ENCODE measurements around the gene EFS. TPM values are rescaled to one million over a fixed set of nuclear protein-coding genes. Genes with fewer than 3 reads are reported as not detected.
"Not testable (repeated sequence)": the region's sequence is repeated elsewhere in the genome, so short reads cannot be mapped to it uniquely, and the experiment has no call there.

EFS gene
- total RNA-seq, 2 experiments from 2014 or later: not detected

- CTCF ChIA-PET: interaction anchor here (1.9 kb wide), 1 partner anchor 9 kb away, joined by 9 read pairs; no protein-coding TSS in a partner anchor
Measured at GRCh38 chr14:23389396-23389795, 24.4 kb upstream of the EFS start.

GRCh38 chr14:23388996-23389395 lies 24.0 kb upstream of the EFS start:
- ChIA-PET CTCF (interaction anchor here (1.9 kb wide), 1 partner anchor 9 kb away, joined by 9 read pairs; no protein-coding TSS in a partner anchor), POLR2A (no interaction called here)
- no peaks in the 10 kb centered on the region for H3K36me3 Mint-ChIP-seq (ENCODE audit: low read depth)
- peaks cover 2% of the 10 kb centered on the region for H3K27me3 Mint-ChIP-seq
- no peaks in the 10 kb centered on the region for H3K4me1 Mint-ChIP-seq (ENCODE audit: low read depth)
- no peak for DNase-seq
- intact Hi-C loops (cut with micrococcal nuclease): loop anchor here (10.0 kb wide), 1 partner anchor 124 kb away; no protein-coding TSS in a partner anchor
- H3K9me3 Mint-ChIP-seq: no peaks in the 10 kb centered on the region
- ATAC-seq: no peak
- no peak overlapping the region for H3K27ac Mint-ChIP-seq
- H3K4me3 Mint-ChIP-seq: no peak overlapping the region
- TF ChIP-seq CTCF (IDR thresholded peaks at IDR 0.05): no peak

More at GRCh38 chr14:23389396-23389795, 24.4 kb upstream of the EFS start:
- Mint-ChIP-seq H3K36me3 (ENCODE audit: low read depth) (no peaks in the 10 kb centered on the region), H3K9me3 (no peaks in the 10 kb centered on the region), H3K27me3 (peaks cover 2% of the 10 kb centered on the region), H3K27ac (no peak overlapping the region), H3K4me3 (no peak overlapping the region), H3K4me1 (ENCODE audit: low read depth) (no peaks in the 10 kb centered on the region)
- no peak for DNase-seq
- ATAC-seq: no peak
- POLR2A ChIA-PET: no interaction called here
- TF ChIP-seq CTCF (IDR thresholded peaks at IDR 0.05): no peak
- intact Hi-C loops (cut with micrococcal nuclease): loop anchor here (10.0 kb wide), 1 partner anchor 125 kb away; no protein-coding TSS in a partner anchor

- no peaks in the 10 kb centered on the region for H3K9me3 Mint-ChIP-seq
- no peak overlapping the region for H3K27ac Mint-ChIP-seq
- no peaks in the 10 kb centered on the region for H3K4me1 Mint-ChIP-seq (ENCODE audit: low read depth)
- DNase-seq: no peak
- TF ChIP-seq CTCF (IDR thresholded peaks at IDR 0.05): no peak
- no peak for ATAC-seq
- intact Hi-C loops (cut with micrococcal nuclease): loop anchor here (10.0 kb wide), 1 partner anchor 123 kb away; no protein-coding TSS in a partner anchor
- ChIA-PET POLR2A (no interaction called here), CTCF (interaction anchor here (1.9 kb wide), 1 partner anchor 8 kb away, joined by 9 read pairs; no protein-coding TSS in a partner anchor)
- peaks cover 2% of the 10 kb centered on the region for H3K27me3 Mint-ChIP-seq
- no peak overlapping the region for H3K4me3 Mint-ChIP-seq
- no peaks in the 10 kb centered on the region for H3K36me3 Mint-ChIP-seq (ENCODE audit: low read depth)
Measured at GRCh38 chr14:23387916-23388882, 23.2 kb upstream of the EFS start.

GRCh38 chr14:23386999-23387398 lies 22.0 kb upstream of the EFS start:
- TF ChIP-seq CTCF (IDR thresholded peaks at IDR 0.05): no peak
- intact Hi-C loops (cut with micrococcal nuclease): loop anchor here (10.0 kb wide), 1 partner anchor 122 kb away; no protein-coding TSS in a partner anchor
- ChIA-PET CTCF (interaction anchor here (1.2 to 1.5 kb wide), 2 partner anchors 245 to 266 kb away, joined by 3 read pairs; no protein-coding TSS in a partner anchor), POLR2A (interaction anchor here (1.0 kb wide), 1 partner anchor 8 kb away, joined by 3 read pairs; no protein-coding TSS in a partner anchor)
- Mint-ChIP-seq H3K27me3 (no peaks in the 10 kb centered on the region), H3K4me3 (no peak overlapping the region), H3K36me3 (ENCODE audit: low read depth) (no peaks in the 10 kb centered on the region), H3K9me3 (no peaks in the 10 kb centered on the region), H3K4me1 (ENCODE audit: low read depth) (no peaks in the 10 kb centered on the region), H3K27ac (no peak overlapping the region)
- DNase-seq (no peak), ATAC-seq (no peak)

- DNase-seq; H3K36me3 Mint-ChIP-seq (ENCODE audit: low read depth); H3K9me3 Mint-ChIP-seq; H3K4me3 Mint-ChIP-seq; ATAC-seq; H3K4me1 Mint-ChIP-seq (ENCODE audit: low read depth); H3K27me3 Mint-ChIP-seq; H3K27ac Mint-ChIP-seq: not testable (repeated sequence)
- ChIA-PET CTCF (interaction anchor here (1.2 to 1.5 kb wide), 2 partner anchors 246 to 266 kb away, joined by 3 read pairs; no protein-coding TSS in a partner anchor), POLR2A (interaction anchor here (1.0 kb wide), 1 partner anchor 9 kb away, joined by 3 read pairs; no protein-coding TSS in a partner anchor)
- intact Hi-C loops (cut with micrococcal nuclease): loop anchor here (10.0 kb wide), 1 partner anchor 121 kb away; no protein-coding TSS in a partner anchor
Measured at GRCh38 chr14:23386266-23386657, 21.3 kb upstream of the EFS start.

Measured in activated CD8-positive, alpha-beta T cell treated with anti-CD3 and anti-CD28 coated beads for 36 hours (primary cell).